Lung (tissue), 12 donors: Measurements from ENCODE around the gene TRIM54. TPM values are rescaled to one million over a fixed set of nuclear protein-coding genes. Genes with fewer than 3 reads are reported as not detected.
"Not testable (repeated sequence)": the region's sequence is repeated elsewhere in the genome, so short reads cannot be mapped to it uniquely, and the experiment has no call there.

Source experiments
- ATAC-seq: fragments of 200-7000 bp; cut with Tn5 transposase; one replicate; pipeline ENCODE4 v1.9.1; 2020; ENCODE audit warnings: moderate number of reproducible peaks; ENCODE audit not compliant: insufficient read depth, low FRiP score
- DNase-seq, 3 donors: peaks; one replicate each; pipeline ENCODE4 v3.0.0-alpha.2; 2013 to 2017
- H3K27ac ChIP-seq, 2 donors: one replicate each; pipeline ENCODE4 v1.5.1; 2013; ENCODE audit warnings: mild to moderate bottlenecking in 2 of 2, moderate library complexity in 2 of 2, control low read depth in 1 of 2, inconsistent platforms in 1 of 2, low read depth in 1 of 2, low read length in 1 of 2
- H3K27me3 ChIP-seq, 3 donors: one replicate each; pipeline ENCODE4 v1.5.1; 2013; ENCODE audit warnings: low read length in 2 of 3; ENCODE audit not compliant: control insufficient read depth in 3 of 3, insufficient read depth in 3 of 3
- H3K36me3 ChIP-seq, 4 donors: one replicate each; pipeline ENCODE4 v1.5.1; 2013; ENCODE audit warnings: low read length in 4 of 4, mild to moderate bottlenecking in 1 of 4, moderate library complexity in 1 of 4; ENCODE audit not compliant: control insufficient read depth in 4 of 4, insufficient read depth in 4 of 4
- H3K4me1 ChIP-seq, 5 donors: one replicate each; pipeline ENCODE4 v1.5.1; 2013; ENCODE audit warnings: low read length in 5 of 5, mild to moderate bottlenecking in 2 of 5, moderate library complexity in 1 of 5; ENCODE audit not compliant: control insufficient read depth in 5 of 5, insufficient read depth in 5 of 5
- H3K4me3 ChIP-seq: one replicate; pipeline ENCODE4 v1.5.1; 2013; ENCODE audit warnings: mild to moderate bottlenecking, control low read depth, moderate library complexity
- H3K9ac ChIP-seq, 2 donors: one replicate each; pipeline ENCODE4 v1.5.1; 2013; ENCODE audit warnings: low read length in 2 of 2, control low read depth in 1 of 2; ENCODE audit not compliant: insufficient read depth in 1 of 2
- H3K9me3 ChIP-seq, 4 donors: one replicate each; pipeline ENCODE4 v1.5.1; 2013; ENCODE audit warnings: low read length in 3 of 4, mild to moderate bottlenecking in 1 of 4, moderate library complexity in 1 of 4; ENCODE audit not compliant: control insufficient read depth in 4 of 4, insufficient read depth in 3 of 4
- WGBS, 2 donors: extraction: QIAGEN DNeasy Blood & Tissue Kit; methylation state at CpG; one replicate each; pipeline ENCODE4 v1.1.7; 2013; 5-methylcytosine and 5-hydroxymethylcytosine counted together
- polyA plus RNA-seq, 2 donors: library from polyadenylated mRNA; stranded (reverse); fragments of 200-250 nt; gene quantifications; one replicate each; pipeline ENCODE4 v1.2.1, GENCODE V29; 2013
- total RNA-seq, 2 donors: library from RNA; depleted of rRNA in 1 of 2; stranded (reverse); fragments of >200 nt in 1 of 2; gene quantifications; one replicate each; pipeline ENCODE4 v1.2.1, GENCODE V29; 2014 to 2021
- TF ChIP-seq, protein P1 (sequence below): IDR thresholded peaks from 2 replicates; pipeline ENCODE4 v1.5.1; 2012; ENCODE audit warnings: mild to moderate bottlenecking; ENCODE audit errors: control extremely low read depth, extremely low read depth
- donor health status: control.
- donor health status: control.
- donor health status: Bipolar disorder and iron deficiency.
- donor health status: healthy.
- donor health status: DM: yes; HTN: yes; CAD: no.

The TRIM54 gene
- total and polyA plus RNA-seq, 4 donors, result 0.09 to 0.48 (median 0.13) TPM

DNA sequence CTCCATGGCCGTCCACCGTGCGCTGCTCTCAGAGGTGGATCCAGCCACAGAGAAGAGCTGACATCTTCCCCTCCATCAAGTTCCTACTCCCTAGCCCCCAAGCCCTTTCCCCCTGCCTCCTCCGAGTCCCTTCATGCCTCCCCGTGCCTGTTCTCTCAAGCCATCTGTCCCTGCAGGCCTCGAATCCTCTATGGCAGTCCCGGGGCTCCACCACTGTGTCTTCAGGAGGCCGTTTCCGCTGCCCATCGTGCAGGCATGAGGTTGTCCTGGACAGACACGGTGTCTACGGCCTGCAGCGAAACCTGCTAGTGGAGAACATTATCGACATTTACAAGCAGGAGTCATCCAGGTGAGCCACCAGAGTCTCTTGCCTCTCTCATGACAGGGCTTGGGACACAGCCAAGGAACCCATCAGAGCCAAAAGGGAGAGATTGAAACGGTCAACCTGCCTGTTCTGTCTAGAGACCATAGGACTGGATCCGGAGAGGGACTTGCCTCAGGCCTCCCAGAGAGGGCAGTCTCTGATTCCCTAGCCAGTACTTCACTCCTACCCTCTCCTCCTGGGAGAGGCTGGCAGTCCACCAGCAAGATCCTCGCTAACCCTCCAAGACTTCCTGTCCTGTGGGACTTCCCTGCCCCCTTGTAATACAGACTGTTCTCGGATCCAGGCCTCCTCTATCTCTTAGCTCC, 16.3 kb downstream of the TRIM54 start:
- Histone ChIP-seq H3K4me3 (no peak overlapping the region), H3K27ac (no peak overlapping the region), H3K36me3 (no peaks in the 10 kb centered on the region), H3K4me1 (peaks cover 0 to 2% (median 0%) of the 10 kb centered on the region in 5 donors), H3K9ac (no peak overlapping the region), H3K27me3 (no peaks in the 10 kb centered on the region), H3K9me3 (no peaks in the 10 kb centered on the region)
- WGBS, 2 donors, result 77 to 92% methylated on average over 18 of the region's 18 CpGs
- DNase-seq (no peak), ATAC-seq (no peak)
- TF ChIP-seq, protein P1, sequence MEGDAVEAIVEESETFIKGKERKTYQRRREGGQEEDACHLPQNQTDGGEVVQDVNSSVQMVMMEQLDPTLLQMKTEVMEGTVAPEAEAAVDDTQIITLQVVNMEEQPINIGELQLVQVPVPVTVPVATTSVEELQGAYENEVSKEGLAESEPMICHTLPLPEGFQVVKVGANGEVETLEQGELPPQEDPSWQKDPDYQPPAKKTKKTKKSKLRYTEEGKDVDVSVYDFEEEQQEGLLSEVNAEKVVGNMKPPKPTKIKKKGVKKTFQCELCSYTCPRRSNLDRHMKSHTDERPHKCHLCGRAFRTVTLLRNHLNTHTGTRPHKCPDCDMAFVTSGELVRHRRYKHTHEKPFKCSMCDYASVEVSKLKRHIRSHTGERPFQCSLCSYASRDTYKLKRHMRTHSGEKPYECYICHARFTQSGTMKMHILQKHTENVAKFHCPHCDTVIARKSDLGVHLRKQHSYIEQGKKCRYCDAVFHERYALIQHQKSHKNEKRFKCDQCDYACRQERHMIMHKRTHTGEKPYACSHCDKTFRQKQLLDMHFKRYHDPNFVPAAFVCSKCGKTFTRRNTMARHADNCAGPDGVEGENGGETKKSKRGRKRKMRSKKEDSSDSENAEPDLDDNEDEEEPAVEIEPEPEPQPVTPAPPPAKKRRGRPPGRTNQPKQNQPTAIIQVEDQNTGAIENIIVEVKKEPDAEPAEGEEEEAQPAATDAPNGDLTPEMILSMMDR, result no peak

DNA sequence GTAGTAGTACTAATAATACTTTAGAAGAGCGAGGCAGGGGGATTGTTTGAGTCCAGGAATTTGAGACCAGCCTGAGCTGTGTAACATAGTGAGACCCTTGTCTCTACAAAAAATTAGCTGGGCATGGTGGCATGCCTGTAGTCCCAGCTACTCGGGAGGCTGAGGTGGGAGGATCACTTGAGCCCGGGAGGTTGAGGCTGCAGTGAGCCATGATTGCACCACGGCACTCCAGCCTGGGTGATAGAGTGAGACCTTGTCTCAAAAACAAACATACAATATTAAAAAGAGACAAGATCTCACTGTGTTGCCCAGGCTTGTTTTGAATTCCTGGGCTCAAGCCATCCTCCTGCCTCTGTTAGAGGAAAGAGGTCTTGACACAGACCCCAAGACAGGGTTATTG, 18.4 kb downstream of the TRIM54 start:
- H3K36me3 ChIP-seq, H3K4me3 ChIP-seq, H3K9ac ChIP-seq, H3K4me1 ChIP-seq, H3K27ac ChIP-seq, ATAC-seq, H3K9me3 ChIP-seq, DNase-seq: not testable (repeated sequence)
- 93% methylated on average over 4 of the region's 4 CpGs for WGBS, 2 donors
- H3K27me3 ChIP-seq, result peaks cover 0 to 13% (median 9%) of the 10 kb centered on the region in 3 donors

- H3K9ac ChIP-seq, result no peak overlapping the region
- peaks cover 0 to 20% (median 0%) of the 10 kb centered on the region in 5 donors for H3K4me1 ChIP-seq
- DNase-seq, result peak; percentile 45 to 73 (median 55)
- peak; percentile 72 for ATAC-seq
- 20 to 27% methylated on average over 25 of the region's 25 CpGs for WGBS, 2 donors
- peaks cover 0 to 1% (median 0%) of the 10 kb centered on the region in 4 donors for H3K36me3 ChIP-seq
- H3K4me3 ChIP-seq, result no peak overlapping the region
- H3K27me3 ChIP-seq, result peaks cover 0 to 36% (median 30%) of the 10 kb centered on the region in 3 donors
- H3K9me3 ChIP-seq, result peaks cover 0 to 7% (median 0%) of the 10 kb centered on the region in 4 donors
- H3K27ac ChIP-seq, result no peak overlapping the region
- TF ChIP-seq, protein P1, result peak; percentile 88
These were observed 21.1 kb downstream of the TRIM54 start for GRCh38 chr2:27303093-27304025.
